Measurements from ENCODE around the gene ADGRE1. TPM values are rescaled to one million over a fixed set of nuclear protein-coding genes. Genes with fewer than 3 reads are reported as not detected.

The ADGRE1 gene
- polyA plus RNA-seq, 1 of the 3 experiments (the other 2 are of a cell fraction) = 8.9 TPM

DNA sequence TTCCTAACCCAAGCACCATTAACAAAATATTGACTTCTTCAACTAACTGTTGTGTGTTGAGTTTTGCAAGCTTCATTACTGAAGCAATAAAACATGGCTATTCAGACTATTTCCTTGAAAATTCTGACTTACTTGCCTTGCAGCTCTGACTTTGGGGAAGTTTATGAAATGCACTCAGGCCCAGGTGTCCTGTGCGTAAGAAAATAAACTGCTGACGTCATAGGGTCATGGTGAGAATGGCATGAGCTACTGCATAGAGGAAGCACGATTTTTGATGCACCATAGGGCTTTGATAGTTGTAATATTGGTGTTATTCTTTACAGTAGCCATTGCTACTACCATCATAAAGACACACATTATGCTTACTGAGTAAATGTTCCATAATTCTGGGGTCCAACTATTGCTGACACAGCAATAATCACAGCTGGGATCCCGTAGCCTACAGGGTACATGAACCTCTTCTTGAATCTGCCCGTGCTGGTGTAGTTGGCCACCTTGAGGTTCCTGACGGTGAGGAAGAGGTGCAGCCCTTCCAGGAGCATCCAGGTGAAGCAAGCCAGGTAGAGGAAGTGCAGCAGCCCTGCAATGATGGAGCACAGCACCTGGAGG is 76.0 kb downstream of the ADGRE1 start:
- H3K27ac ChIP-seq (ENCODE audit: low read depth in 2 of 2, low read length in 1 of 2) = no peak overlapping the region
- no peak for DNase-seq
- H3K9ac ChIP-seq = no peak overlapping the region
- H3K4me3 ChIP-seq (ENCODE audit: low read depth in 2 of 2, low read length in 1 of 2) = no peak overlapping the region
- ChIA-PET POLR2A (interaction anchor here (0.5 kb wide), 1 partner anchor 1769 kb away, joined by 3 read pairs; no protein-coding TSS in a partner anchor), CTCF (interaction anchor here (1.0 to 1.4 kb wide), 2 partner anchors 10 to 15 kb away, joined by 6 read pairs; no protein-coding TSS in a partner anchor)
- H3K4me2 ChIP-seq = no peak overlapping the region
- WGBS (ENCODE audit: low lambda C conversion rate) = 16% methylated on average over 6 of the region's 6 CpGs
- no peak overlapping the region for H2AFZ ChIP-seq (ENCODE audit: low read depth)
- H3F3A ChIP-seq (replicated peaks; ENCODE audit: insufficient read depth) = no peaks in the 10 kb centered on the region
- no peaks in the 10 kb centered on the region for H3K79me2 ChIP-seq (ENCODE audit: insufficient read depth)
- H4K20me1 ChIP-seq (ENCODE audit: insufficient read depth) = no peaks in the 10 kb centered on the region
- no peak for TF ChIP-seq JUND (IDR thresholded peaks at IDR 0.05)
- no peak for TF ChIP-seq CHD2 (IDR thresholded peaks at IDR 0.05; ENCODE audit: low read length, partially characterized antibody)
- no peak for TF ChIP-seq MEF2A (IDR thresholded peaks at IDR 0.05; ENCODE audit: borderline replicate concordance, low read depth)
- no peak for TF ChIP-seq GABPA (IDR thresholded peaks at IDR 0.05; ENCODE audit: low read depth)
- no peak for TF ChIP-seq EP300 (IDR thresholded peaks at IDR 0.05; ENCODE audit: borderline replicate concordance in 1 of 2, low read depth in 1 of 2, low read length in 1 of 2)
- TF ChIP-seq, protein P1, sequence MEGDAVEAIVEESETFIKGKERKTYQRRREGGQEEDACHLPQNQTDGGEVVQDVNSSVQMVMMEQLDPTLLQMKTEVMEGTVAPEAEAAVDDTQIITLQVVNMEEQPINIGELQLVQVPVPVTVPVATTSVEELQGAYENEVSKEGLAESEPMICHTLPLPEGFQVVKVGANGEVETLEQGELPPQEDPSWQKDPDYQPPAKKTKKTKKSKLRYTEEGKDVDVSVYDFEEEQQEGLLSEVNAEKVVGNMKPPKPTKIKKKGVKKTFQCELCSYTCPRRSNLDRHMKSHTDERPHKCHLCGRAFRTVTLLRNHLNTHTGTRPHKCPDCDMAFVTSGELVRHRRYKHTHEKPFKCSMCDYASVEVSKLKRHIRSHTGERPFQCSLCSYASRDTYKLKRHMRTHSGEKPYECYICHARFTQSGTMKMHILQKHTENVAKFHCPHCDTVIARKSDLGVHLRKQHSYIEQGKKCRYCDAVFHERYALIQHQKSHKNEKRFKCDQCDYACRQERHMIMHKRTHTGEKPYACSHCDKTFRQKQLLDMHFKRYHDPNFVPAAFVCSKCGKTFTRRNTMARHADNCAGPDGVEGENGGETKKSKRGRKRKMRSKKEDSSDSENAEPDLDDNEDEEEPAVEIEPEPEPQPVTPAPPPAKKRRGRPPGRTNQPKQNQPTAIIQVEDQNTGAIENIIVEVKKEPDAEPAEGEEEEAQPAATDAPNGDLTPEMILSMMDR (IDR thresholded peaks at IDR 0.05) = no peak
- no peak for TF ChIP-seq ZBTB33 (IDR thresholded peaks at IDR 0.05; ENCODE audit: borderline replicate concordance, low read depth)
- TF ChIP-seq, protein P2, sequence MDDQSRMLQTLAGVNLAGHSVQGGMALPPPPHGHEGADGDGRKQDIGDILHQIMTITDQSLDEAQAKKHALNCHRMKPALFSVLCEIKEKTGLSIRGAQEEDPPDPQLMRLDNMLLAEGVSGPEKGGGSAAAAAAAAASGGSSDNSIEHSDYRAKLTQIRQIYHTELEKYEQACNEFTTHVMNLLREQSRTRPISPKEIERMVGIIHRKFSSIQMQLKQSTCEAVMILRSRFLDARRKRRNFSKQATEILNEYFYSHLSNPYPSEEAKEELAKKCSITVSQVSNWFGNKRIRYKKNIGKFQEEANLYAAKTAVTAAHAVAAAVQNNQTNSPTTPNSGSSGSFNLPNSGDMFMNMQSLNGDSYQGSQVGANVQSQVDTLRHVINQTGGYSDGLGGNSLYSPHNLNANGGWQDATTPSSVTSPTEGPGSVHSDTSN (IDR thresholded peaks at IDR 0.05) = no peak
- no peak for TF ChIP-seq FOXM1 (IDR thresholded peaks at IDR 0.05; ENCODE audit: low read depth)
- H3K4me1 ChIP-seq (ENCODE audit: control insufficient read depth in 1 of 2, insufficient read depth in 2 of 2, low read depth in 1 of 2, low read length in 1 of 2) = no peaks in the 10 kb centered on the region
- no peaks in the 10 kb centered on the region for H3K9me2 ChIP-seq
- H3K36me3 ChIP-seq (replicated peaks in 1 of 2; ENCODE audit: control insufficient read depth in 1 of 2, insufficient read depth in 2 of 2, low read length in 1 of 2) = no peaks in the 10 kb centered on the region
- H3K9me3 ChIP-seq = no peaks in the 10 kb centered on the region
- H3K27me3 ChIP-seq (ENCODE audit: insufficient read depth) = peaks cover 6% of the 10 kb centered on the region; the same call in 1 of the 2 replicates

DNA sequence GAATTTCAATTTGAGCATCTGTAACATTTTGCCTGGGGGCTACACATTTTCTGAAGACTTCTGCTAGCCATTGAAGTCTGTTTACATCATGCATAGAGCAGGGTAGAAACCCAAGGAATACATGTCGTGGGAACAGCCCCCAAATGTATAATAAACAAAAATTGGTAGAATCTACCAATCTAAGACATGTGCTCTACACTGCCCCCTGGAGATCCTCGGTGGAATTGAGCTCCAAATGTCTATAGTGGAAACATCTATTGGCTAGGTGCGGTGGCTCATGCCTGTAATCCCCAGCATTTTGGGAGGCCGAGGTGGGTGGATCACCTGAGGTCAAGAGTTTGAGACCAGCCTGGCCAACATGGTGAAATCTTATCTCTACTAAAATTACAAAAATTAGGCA is 76.6 kb downstream of the ADGRE1 start:
- no peaks in the 10 kb centered on the region for H4K20me1 ChIP-seq (ENCODE audit: insufficient read depth)
- H3K27me3 ChIP-seq (ENCODE audit: insufficient read depth) = peaks cover 6% of the 10 kb centered on the region; the same call in 1 of the 2 replicates
- WGBS (ENCODE audit: low lambda C conversion rate) = 4% methylated on average over 2 of the region's 4 CpGs
- no peaks in the 10 kb centered on the region for H3K4me1 ChIP-seq (ENCODE audit: control insufficient read depth in 1 of 2, insufficient read depth in 2 of 2, low read depth in 1 of 2, low read length in 1 of 2)
- no peaks in the 10 kb centered on the region for H3K9me3 ChIP-seq
- no peak for DNase-seq
- H3F3A ChIP-seq (replicated peaks; ENCODE audit: insufficient read depth) = no peaks in the 10 kb centered on the region
- CTCF ChIA-PET = interaction anchor here (0.6 to 1.0 kb wide), 4 partner anchors 11 to 25 kb away, joined by 3 to 6 read pairs (median 4); no protein-coding TSS in a partner anchor
- H3K27ac ChIP-seq (ENCODE audit: low read depth in 2 of 2, low read length in 1 of 2) = no peak overlapping the region
- no peak overlapping the region for H2AFZ ChIP-seq (ENCODE audit: low read depth)
- no peaks in the 10 kb centered on the region for H3K79me2 ChIP-seq (ENCODE audit: insufficient read depth)
- TF ChIP-seq, protein P1 (IDR thresholded peaks at IDR 0.05) = peak; percentile 58
- TF ChIP-seq ZBTB33 (IDR thresholded peaks at IDR 0.05; ENCODE audit: borderline replicate concordance, low read depth) = no peak
- H3K4me3 ChIP-seq (ENCODE audit: low read depth in 2 of 2, low read length in 1 of 2) = no peak overlapping the region
- H3K9me2 ChIP-seq = no peaks in the 10 kb centered on the region
- H3K36me3 ChIP-seq (replicated peaks in 1 of 2; ENCODE audit: control insufficient read depth in 1 of 2, insufficient read depth in 2 of 2, low read length in 1 of 2) = no peaks in the 10 kb centered on the region
- H3K4me2 ChIP-seq = no peak overlapping the region
- no peak overlapping the region for H3K9ac ChIP-seq
- POLR2A ChIA-PET = no interaction called here

All from SK-N-SH (cell line).